ENCODE measurements around the gene TARS2. TPM values are rescaled to one million over a fixed set of nuclear protein-coding genes. Genes with fewer than 3 reads are reported as not detected.

The TARS2 gene
- total and polyA plus RNA-seq, 2 of the 13 experiments (the other 11 are each of a cell fraction or from before 2014, with no cell fraction given) = 21.3 to 22.8 TPM

- 0 out of 2 replicates have a peak, but pooled peaks have one; percentile 16 for TF ChIP-seq CSRNP1 (CRISPR knock-in tag; IDR thresholded peaks at IDR 0.05)
- no peak for TF ChIP-seq ZNF7 (CRISPR knock-in tag; IDR thresholded peaks at IDR 0.05)
- TF ChIP-seq MAZ (IDR thresholded peaks at IDR 0.05; ENCODE audit: borderline replicate concordance, low read depth, low read length) = no peak
- TF ChIP-seq MAZ (CRISPR knock-in tag; IDR thresholded peaks at IDR 0.05; ENCODE audit: low read depth) = peak; percentile 32; the same call in 1 of the 2 replicates
- no peak for TF ChIP-seq GLI4 (CRISPR knock-in tag; IDR thresholded peaks at IDR 0.05; ENCODE audit: borderline replicate concordance)
- TF ChIP-seq ZNF691 (CRISPR knock-in tag; IDR thresholded peaks at IDR 0.05; ENCODE audit: borderline replicate concordance, low read depth) = 0 out of 2 replicates have a peak, but pooled peaks have one; percentile 21
- peak; percentile 46 for TF ChIP-seq ZFX (CRISPR knock-in tag; IDR thresholded peaks at IDR 0.05; ENCODE audit: low read depth)
- no peak for TF ChIP-seq ZNF451 (CRISPR knock-in tag; IDR thresholded peaks at IDR 0.05)
- TF ChIP-seq XBP1 (CRISPR knock-in tag; IDR thresholded peaks at IDR 0.05) = no peak
- TF ChIP-seq BRCA1 (CRISPR knock-in tag; IDR thresholded peaks at IDR 0.05) = no peak
- TF ChIP-seq ARID4A (CRISPR knock-in tag; IDR thresholded peaks at IDR 0.05; ENCODE audit: borderline replicate concordance) = peak; percentile 45; the same call in 1 of the 2 replicates
- TF ChIP-seq ZKSCAN1 (IDR thresholded peaks at IDR 0.05; ENCODE audit: low read length) = no peak
- peak; percentile 81 for TF ChIP-seq ZNF800 (CRISPR knock-in tag; IDR thresholded peaks at IDR 0.05)
- 0 out of 2 replicates have a peak, but pooled peaks have one; percentile 11 for TF ChIP-seq FOXP4 (CRISPR knock-in tag; IDR thresholded peaks at IDR 0.05)
- TF ChIP-seq MBD4 (IDR thresholded peaks at IDR 0.05; ENCODE audit: borderline replicate concordance, low read length) = no peak
- 0 out of 2 replicates have a peak, but pooled peaks have one; percentile 14 for TF ChIP-seq ZNF263 (CRISPR knock-in tag; IDR thresholded peaks at IDR 0.05)
These were observed 61.6 kb downstream of the TARS2 start, which contains the start of gene ADAMTSL4 (continued) for GRCh38 chr1:150548632-150549495.
